Activated T-cell treated with anti-CD3 and anti-CD28 coated beads for 24 hours (primary cell): Measurements from ENCODE around the gene IL4R.
"Not testable (repeated sequence)": the region's sequence is repeated elsewhere in the genome, so short reads cannot be mapped to it uniquely, and the experiment has no call there.

Experiments used
- DNase-seq: peaks from one replicate; pipeline ENCODE4 v3.0.0-alpha.2; 2020; ENCODE audit warnings: low read depth

Gene IL4R

GRCh38 chr16:27404163-27404823 lies 90.5 kb downstream of the IL4R start:
- no peak for DNase-seq

GRCh38 chr16:27405546-27406451 lies 92.0 kb downstream of the IL4R start:
- peak; percentile 74 for DNase-seq

- no peak for DNase-seq
Measured at GRCh38 chr16:27406511-27407128, 92.8 kb downstream of the IL4R start.

GRCh38 chr16:27407133-27407532 lies 93.4 kb downstream of the IL4R start:
- no peak for DNase-seq

- DNase-seq = no peak
Measured at GRCh38 chr16:27408012-27408601, 94.3 kb downstream of the IL4R start.

- no peak for DNase-seq
Measured at GRCh38 chr16:27408602-27409031, 94.8 kb downstream of the IL4R start.

GRCh38 chr16:27409958-27410357 lies 96.2 kb downstream of the IL4R start:
- DNase-seq = not testable (repeated sequence)

- DNase-seq = no peak
Measured at GRCh38 chr16:27410761-27411160, 97.0 kb downstream of the IL4R start.

- no peak for DNase-seq
Measured at GRCh38 chr16:27413956-27414355, 100.2 kb downstream of the IL4R start.
